NB4 (cell line): ENCODE results near the gene RAB11A.
A peak's percentile ranks its signal among the peaks of the same experiment; 100 is the strongest.

Experiments used
- DNase-seq: peaks from one replicate; pipeline ENCODE4 v3.0.0; 2010; ENCODE audit warnings: low read depth
- H3K4me3 ChIP-seq: one replicate; pipeline ENCODE4 v1.5.1; 2011; ENCODE audit warnings: mild to moderate bottlenecking, low read depth, low read length, moderate library complexity
- CTCF ChIP-seq: IDR thresholded peaks from one replicate; pipeline ENCODE4 v1.5.1; 2012; ENCODE audit warnings: low read depth, low read length
- MAX ChIP-seq: IDR thresholded peaks from 2 replicates; pipeline ENCODE4 v1.6.1; 2011; ENCODE audit warnings: low read depth, low read length
- MYC ChIP-seq: IDR thresholded peaks from 2 replicates; pipeline ENCODE4 v1.6.1; 2011; ENCODE audit warnings: low read depth, low read length
- POLR2A ChIP-seq: IDR thresholded peaks from 2 replicates; pipeline ENCODE4 v1.6.1; 2011; ENCODE audit warnings: mild to moderate bottlenecking; ENCODE audit not compliant: insufficient read length; ENCODE audit errors: extremely low read depth

RAB11A gene

DNA sequence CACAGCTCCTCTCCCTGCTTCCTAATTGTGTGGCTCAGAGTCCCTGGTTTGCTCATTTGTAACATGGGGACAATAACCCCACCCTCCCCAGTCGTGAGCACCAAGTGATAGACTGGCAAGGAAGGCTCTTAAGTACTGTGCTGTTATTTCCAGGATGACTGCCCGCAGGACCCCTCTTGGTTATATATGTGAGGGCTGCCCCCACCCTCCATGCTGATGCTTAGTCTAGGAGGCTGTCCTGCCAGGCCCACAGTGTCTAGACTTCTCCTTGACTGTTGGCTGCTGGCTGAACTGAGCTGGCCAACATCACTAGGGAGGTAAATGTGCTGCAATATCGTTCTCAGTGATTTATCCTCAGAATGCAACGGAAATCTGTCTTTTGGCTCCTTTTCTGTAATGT lies 45.1 kb downstream of the RAB11A start:
- DNase-seq: no peak
- TF ChIP-seq MAX (no peak), POLR2A (no peak), CTCF (no peak), MYC (no peak)
- no peak overlapping the region for H3K4me3 ChIP-seq

- TF ChIP-seq MAX (no peak), MYC (no peak), POLR2A (no peak), CTCF (no peak)
- DNase-seq: no peak
- H3K4me3 ChIP-seq: no peak overlapping the region
Measured at GRCh38 chr15:65914981-65915925, 46.0 kb downstream of the RAB11A start.

GRCh38 chr15:65916041-65916663 lies 46.9 kb downstream of the RAB11A start:
- H3K4me3 ChIP-seq: no peak overlapping the region
- TF ChIP-seq CTCF (no peak), MYC (no peak), MAX (no peak), POLR2A (no peak)

DNA sequence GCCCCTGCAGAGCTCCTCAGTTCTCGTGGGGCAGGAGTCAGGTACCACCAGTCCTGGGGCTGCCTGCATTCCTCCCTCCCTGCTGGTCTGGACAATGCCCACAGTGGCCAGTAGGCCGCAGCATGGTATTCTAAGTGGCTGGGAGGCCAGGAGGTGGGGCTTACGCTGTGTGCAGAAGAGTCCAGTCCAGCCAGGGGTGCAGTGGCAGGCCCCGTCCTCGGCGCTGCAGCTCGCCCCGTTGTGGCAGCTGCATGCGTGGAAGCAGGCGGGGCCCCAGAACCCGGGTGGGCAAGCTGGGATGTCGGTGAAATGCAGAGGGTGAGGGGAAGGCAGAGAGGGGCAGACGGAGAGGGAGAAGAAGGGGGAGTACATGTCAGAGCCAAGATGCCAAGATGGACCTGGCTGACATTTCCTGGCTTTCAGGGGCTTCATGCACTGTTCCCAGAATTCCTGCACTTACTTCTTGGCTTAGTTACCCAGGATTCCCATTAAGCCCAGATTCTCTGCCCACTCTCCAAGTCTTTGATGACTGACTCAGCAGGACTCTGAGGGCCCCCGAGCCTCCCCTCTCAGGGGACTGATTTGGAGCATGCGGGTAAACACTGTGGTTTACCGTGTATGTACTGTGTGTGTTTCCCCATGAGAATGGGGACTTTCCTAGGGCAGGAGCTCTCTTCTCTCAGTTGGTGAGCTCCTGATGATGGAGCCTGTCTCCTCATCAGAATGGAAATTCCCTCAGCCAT lies 47.5 kb downstream of the RAB11A start:
- no peak overlapping the region for H3K4me3 ChIP-seq
- peak; percentile 53 for DNase-seq
- TF ChIP-seq POLR2A (no peak), CTCF (peak; percentile 33)

More at GRCh38 chr15:65916041-65916663, 46.9 kb downstream of the RAB11A start:
- no peak for DNase-seq

DNA sequence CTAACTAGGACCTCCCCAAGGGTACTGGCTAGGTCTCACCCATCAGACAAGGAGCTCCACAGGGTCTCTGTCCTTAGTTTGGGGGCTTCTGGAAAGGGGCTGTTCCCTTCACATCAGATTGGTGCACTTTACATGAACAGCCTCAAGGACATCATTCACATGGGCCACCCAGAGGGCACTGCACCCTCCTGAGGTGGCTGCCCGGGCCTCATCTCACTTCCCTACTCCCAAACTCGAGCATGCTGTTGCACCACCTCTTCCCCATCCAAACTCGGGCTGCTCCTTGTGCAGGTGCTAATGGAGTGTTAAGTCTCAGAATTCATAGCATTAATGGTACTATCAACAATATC lies 48.1 kb downstream of the RAB11A start:
- no peak overlapping the region for H3K4me3 ChIP-seq
- DNase-seq: no peak
- TF ChIP-seq CTCF: no peak
